Fibroblast of villous mesenchyme (primary cell): ENCODE results near the gene CAGE1. TPM values are rescaled to one million over a fixed set of nuclear protein-coding genes. Genes with fewer than 3 reads are reported as not detected.

ENCODE experiments used
- DNase-seq: peaks from one replicate; pipeline ENCODE4 v3.0.0-alpha.2; 2010; ENCODE audit warnings: low read depth
- H3K4me3 ChIP-seq: 2 replicates; pipeline ENCODE4 v1.5.1; 2011; ENCODE audit warnings: low read depth, mild to moderate bottlenecking, low read length
- CTCF ChIP-seq: IDR thresholded peaks from 2 replicates; pipeline ENCODE4 v1.5.1; 2012; ENCODE audit warnings: low read depth, mild to moderate bottlenecking, low read length; ENCODE audit not compliant: insufficient read depth
- total RNA-seq: library from RNA; depleted of rRNA; stranded (reverse); fragments of >200 nt; gene quantifications from 2 replicates; pipeline ENCODE4 v1.2.3, GENCODE V29; 2012

The CAGE1 gene
- total RNA-seq, 1 donor: under 0.01 TPM

GRCh38 chr6:7421066-7421465, 31.5 kb upstream of the CAGE1 start:
- no peak for TF ChIP-seq CTCF
- no peak overlapping the region for H3K4me3 ChIP-seq
- DNase-seq: no peak

GRCh38 chr6:7419065-7419464, 29.5 kb upstream of the CAGE1 start:
- no peak overlapping the region for H3K4me3 ChIP-seq
- DNase-seq: peak; percentile 86
- TF ChIP-seq CTCF: no peak

GRCh38 chr6:7418238-7418905, 28.8 kb upstream of the CAGE1 start:
- TF ChIP-seq CTCF: no peak
- H3K4me3 ChIP-seq: no peak overlapping the region
- DNase-seq: peak; percentile 78

DNA sequence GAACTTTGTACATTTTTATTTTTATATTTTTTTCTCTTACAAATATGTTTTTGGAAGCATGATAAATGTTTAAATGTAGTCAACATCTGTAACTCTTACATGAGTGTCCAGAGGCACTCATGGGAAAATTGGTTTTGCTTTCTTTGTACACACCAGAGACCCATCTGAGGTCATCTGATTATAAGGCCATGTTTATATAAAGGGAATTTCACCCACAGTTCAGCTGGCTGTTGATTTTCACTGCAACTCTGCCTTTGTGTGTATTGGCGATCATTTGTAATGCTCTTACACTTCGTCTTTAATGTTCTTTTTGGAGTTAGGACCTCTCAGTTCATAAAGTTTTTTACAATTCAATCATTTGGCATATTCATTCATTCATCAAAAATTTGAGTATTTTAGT, 28.1 kb upstream of the CAGE1 start:
- TF ChIP-seq CTCF: no peak
- no peak overlapping the region for H3K4me3 ChIP-seq
- DNase-seq: peak; percentile 80

- peak; percentile 95 for DNase-seq
- no peak overlapping the region for H3K4me3 ChIP-seq
- TF ChIP-seq CTCF: no peak
Measured at GRCh38 chr6:7414811-7415210, 25.3 kb upstream of the CAGE1 start.

GRCh38 chr6:7413151-7413823, 23.7 kb upstream of the CAGE1 start:
- no peak for TF ChIP-seq CTCF
- no peak overlapping the region for H3K4me3 ChIP-seq
- peak; percentile 56 for DNase-seq
